ENCODE results near the gene POU1F1.
"Not testable (repeated sequence)": the region's sequence is repeated elsewhere in the genome, so short reads cannot be mapped to it uniquely, and the experiment has no call there.

Gene POU1F1, protein sequence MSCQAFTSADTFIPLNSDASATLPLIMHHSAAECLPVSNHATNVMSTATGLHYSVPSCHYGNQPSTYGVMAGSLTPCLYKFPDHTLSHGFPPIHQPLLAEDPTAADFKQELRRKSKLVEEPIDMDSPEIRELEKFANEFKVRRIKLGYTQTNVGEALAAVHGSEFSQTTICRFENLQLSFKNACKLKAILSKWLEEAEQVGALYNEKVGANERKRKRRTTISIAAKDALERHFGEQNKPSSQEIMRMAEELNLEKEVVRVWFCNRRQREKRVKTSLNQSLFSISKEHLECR

DNA sequence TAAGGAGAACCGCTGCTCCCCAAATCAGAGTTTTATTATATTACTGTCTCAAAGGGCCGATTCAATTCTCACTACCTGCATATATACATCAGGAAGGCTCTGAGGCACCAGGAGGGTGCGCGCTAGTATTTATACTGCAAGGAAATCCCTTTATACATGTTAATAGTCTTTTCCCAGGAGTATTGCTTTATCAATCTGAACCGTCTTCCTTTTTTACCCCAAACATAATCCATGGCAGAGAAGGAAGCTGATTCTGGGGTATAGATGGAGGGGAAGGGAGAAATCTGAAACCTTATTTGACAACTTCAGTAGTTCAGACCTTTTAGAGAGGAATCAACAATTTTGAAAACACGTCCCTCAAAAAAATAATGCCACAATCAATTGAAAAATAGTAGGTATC, at the start of gene POU1F1:
Gene POU1F1 (minus strand): TSS at position 101 of the 400 bp plus-strand sequence. CDS start 122 bp downstream, outside the sequence.
- no peak for DNase-seq

DNA sequence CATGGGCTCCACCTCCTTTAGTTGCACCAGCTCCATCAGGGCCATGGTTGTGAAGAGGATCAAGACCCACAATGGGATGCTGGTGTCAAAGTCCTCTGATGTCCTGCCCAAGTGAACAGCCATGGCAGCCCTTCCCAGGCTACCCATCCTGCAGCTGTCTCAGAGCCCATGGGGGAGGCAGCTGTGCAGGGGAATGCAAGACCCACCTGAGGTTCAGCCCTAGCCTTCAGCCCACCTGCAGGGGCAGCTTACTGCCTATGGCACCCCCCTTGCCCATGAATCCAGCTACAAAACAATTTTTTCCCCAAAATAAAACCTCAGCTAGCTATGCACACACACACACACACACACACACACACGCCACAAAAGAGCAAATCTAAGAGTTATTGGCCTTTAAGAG, 48.2 kb upstream of the POU1F1 start:
- DNase-seq: no peak

DNA sequence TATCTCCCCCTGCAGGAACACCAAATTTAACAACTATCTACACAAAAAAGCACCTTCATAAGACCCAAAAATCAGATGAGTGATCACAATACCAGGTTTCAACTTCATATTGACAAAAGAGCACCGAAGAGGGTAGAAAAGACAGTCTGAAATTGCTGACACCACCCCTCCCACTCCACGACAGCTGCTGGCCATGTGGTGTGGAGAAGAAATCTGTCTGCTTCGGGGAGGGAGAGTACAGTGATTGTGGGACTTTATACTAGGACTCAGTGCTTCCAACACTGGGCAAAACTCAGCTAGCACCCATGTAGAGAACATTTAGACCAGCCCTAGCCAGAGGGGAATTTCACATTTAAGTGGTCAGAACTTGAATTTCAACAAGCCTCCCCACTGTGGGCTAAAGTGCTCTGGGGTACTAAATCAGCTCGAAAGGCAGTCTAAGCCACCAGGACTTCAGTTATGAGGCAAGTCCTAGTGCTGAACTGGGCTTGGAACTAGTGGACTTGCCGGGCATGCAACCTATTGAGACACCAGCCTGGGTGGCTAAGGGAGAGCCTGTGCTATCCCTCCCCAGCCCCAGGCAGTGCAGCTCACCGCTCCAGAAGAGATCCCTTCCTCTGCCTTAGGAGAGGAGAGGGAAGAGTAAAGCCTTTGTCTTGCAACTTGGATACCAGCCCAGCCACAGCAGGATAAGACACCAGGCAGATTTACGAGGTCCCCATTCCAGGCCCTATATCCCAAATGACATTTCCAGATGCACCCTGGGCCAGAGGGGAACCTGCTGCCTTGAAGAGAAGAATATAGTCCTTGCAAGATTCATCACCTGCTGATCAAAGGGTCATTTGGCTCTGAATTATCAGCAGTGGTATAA, 44.6 kb upstream of the POU1F1 start:
- no peak for DNase-seq

DNA sequence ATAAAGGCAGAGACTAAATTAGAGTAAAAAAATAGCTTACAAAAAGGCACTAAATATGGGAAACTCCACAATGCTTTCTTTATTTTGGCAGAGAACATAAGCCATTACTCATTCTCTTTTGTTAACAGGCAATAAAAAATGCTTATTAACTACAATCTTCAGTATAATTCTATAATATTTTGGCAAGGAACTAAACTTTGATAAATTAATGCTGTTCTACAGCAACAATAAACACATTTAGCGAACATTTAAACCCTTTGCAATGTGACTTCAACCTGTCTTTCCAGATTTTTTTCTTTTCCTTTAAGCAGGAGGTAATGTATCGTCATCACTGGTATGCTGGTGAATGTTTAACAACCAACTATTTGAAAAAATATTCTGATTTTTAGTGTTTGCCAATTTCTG, 42.2 kb upstream of the POU1F1 start:
- no peak for DNase-seq

DNA sequence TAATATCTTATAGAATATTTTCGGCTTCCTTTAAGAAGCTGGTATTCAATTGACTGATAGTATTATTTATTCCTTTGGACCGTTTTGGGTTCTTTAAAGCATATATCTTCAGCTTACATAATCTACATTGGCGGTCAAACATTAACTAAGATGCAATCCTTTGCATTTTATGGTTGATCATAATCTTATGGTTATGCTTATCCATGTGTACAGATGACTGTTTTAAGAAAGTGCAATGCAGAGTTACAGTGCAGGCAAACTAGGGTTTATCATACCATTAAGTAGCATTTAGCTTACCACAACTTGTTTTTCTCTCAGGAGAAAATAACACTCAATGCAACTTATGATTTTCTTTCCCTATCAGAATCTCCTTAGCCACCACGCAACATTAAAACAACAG, 41.4 kb upstream of the POU1F1 start:
- DNase-seq: no peak

DNA sequence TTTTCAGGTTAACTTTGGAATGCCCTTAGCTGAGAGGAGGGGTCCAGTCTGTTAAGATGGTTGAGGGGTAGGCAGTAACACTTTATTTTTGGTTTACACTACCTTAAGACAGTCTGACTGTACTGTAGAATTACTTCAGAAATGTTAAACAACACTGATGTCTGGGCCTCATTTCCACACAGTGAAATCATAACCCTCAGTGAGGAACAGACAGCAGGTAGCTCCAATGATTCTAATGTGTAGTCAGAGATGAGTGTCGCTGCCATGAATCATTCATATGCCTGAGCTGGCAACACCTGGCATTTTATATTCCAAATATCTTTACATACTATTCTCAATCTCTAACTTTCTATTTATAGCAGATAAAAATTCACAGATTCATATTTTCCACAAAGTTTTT, 37.3 kb upstream of the POU1F1 start:
- DNase-seq: no peak

DNA sequence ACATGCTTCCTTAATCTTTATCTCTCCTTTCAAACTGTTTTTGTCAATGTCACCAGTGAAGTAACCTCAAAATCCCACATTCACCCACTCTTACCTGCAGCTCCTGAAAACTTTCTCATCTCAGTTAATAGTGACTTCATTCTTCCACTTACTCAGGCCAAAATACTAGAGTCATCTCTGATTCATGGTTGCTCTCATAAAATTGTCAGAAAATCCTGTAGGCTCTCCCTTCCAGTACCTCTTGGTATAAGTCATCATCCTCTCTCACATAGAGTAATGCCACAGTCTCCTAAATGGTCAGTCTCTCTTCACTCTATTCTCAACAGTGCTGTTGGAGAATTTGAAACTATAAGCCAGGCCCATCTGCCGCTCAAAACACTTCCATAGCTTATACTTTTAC, 34.9 kb upstream of the POU1F1 start:
- DNase-seq: no peak

DNA sequence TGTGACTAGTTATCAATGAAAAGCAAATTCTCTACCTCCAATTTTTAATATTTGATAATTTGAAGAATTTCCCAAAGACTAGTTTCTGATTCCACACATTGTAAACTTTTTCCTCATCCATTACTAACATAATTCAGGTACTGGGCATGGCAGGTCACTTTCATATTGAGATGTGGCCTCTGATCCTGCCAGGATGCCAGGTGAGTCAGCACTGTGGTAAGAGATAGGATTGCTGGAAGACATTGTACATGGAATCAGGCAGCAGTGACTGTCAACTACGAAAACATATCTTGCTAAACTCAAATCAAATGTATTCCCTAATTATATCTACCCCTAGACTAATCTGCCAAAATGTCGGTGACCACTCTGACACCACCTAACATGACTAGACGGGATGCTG, 33.2 kb upstream of the POU1F1 start:
- DNase-seq: no peak

DNA sequence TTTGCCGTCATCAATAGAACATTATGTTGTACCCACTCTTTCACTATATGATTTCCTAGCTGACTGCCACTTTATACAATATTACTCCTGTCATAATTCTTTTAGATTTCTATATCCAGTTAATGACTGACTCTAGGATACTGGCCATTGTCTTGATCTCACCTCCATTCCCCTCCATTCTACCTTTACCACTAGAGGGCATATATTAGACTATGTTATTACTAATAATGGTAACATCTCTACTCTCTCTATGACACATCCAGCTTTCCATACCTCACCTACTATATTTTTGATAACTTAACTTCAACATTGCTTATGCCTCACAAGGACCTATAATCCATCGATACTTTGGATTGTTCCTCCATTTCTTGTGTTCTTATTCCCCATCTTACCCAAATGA, 31.4 kb upstream of the POU1F1 start:
- no peak for DNase-seq

DNA sequence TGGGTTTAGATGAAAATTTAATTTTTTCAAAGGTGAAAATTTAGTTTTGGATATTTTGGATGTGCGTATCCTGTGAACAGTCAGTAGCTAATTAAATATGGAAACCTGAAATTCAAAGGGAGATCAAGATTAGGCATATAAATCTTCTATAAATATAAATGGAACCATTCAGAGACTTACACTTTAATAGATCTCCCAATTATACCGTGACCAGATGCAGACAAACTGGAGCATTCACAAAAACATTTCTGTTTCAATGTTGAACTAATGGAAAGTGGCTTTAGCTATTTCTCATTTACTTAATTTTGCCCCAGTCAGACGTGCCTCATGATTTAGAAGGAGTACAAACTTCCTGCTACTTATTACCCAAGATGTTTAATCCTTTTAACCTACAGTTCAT, 29.1 kb upstream of the POU1F1 start:
- no peak for DNase-seq

DNA sequence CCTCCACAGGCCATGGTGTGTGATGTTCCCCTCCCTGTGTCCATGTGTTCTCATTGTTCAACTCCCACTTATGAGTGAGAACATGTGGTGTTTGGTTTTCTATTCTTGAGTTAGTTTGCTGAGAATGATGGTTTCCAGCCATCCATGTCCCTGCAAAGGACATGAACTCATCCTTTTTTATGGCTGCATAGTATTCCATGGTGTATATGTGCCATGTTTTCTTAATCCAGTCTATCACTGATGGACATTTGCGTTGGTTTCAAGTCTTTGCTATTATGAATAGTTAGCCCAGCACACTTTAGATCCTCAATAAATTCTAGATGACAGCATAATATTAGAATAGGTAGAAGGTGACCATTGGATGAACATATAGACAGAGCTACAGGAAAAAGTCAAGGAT, 28.6 kb upstream of the POU1F1 start:
- DNase-seq: not testable (repeated sequence)

DNA sequence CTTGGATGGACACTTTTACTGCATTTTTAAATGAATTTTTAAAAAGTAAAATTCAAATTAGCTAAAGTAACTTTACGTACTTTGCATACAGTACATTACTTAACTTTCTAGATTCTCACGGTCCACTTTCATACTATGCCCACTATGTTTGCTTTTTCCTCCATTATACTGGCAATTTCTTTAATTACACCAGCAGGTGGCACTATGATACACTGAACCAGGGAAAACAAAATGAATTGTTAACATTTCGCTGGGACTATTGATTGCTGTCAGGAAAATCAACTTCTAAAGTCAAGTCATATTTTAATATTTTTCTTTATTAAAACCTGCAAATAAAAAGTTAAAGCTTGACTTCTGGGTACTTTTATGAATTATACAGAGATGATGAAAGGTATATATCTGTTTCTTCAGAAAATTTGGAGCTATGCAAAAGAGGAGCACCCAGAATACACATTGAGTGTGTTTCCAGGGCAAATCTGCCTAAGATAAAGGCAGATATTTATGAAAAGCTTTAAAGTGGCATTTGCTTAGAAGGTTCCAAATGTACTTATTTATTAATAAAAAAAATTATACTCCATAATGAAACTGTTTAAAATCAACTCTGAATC, 21.8 kb upstream of the POU1F1 start:
- DNase-seq: peak; percentile 32

DNA sequence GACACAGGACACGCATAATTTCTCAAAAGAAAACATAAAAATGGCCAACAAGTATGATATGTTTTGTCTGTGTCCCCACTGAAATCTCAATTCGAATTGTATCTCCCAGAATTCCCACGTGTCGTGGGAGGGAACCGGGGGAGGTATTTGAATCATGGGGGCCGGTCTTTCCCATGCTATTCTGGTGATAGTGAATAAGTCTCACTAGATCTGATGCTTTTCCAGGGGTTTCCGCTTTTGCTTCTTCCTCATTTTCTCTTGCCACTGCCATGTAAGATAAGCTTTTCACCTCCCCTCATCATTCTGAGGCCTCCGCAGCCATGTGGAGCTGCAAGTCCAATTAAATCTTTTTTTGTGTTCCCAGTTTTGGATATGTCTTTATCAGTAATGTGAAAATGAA, 12.1 kb upstream of the POU1F1 start:
- no peak for DNase-seq

DNA sequence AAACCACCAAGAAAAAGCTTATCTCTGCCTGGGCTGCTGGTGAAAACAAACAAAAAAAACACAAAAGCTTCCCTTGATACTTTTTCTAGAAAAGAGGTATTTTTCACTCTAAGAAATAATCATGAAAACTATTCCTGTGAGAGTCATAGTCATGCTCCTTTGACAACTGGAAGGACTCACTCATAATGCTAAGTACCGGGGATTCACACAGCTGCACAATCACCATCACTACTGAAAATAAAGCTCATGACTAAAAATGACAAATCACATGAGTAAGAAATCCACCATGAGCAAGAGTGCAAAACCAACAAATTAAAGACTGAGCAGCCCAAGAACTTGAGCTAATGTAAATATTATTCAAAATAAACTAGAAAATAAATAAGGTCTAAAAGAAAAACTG, 10.6 kb upstream of the POU1F1 start:
- no peak for DNase-seq

DNA sequence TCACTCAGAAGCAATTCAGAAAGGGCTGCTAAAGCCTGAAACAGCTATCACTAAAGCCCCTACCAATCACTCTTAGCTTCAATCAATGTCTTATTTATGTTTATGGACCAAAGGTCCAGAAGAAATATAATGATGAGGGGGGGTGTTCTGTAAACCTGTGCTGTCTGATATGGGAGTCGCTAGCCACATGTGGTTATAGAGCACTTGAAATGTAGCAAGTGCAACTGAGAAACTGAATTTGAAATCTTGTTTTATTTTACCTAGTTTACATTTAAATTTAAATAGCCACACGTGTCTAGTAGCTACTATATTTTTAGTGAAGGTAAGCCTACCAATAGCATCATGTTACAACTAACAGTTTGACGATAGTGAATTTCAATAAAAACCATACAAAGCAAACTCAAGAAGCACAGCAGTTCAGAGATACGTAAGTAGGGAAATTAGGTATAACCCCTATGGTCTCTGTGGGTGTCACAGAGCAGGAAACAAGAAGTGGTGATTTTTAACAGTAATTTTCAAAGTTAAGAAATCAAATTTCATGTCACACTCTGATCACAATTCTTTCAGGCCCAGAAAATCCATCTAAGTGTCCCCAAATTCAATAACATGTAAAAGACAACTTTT, 3.6 kb downstream of the POU1F1 start:
- DNase-seq: no peak

DNA sequence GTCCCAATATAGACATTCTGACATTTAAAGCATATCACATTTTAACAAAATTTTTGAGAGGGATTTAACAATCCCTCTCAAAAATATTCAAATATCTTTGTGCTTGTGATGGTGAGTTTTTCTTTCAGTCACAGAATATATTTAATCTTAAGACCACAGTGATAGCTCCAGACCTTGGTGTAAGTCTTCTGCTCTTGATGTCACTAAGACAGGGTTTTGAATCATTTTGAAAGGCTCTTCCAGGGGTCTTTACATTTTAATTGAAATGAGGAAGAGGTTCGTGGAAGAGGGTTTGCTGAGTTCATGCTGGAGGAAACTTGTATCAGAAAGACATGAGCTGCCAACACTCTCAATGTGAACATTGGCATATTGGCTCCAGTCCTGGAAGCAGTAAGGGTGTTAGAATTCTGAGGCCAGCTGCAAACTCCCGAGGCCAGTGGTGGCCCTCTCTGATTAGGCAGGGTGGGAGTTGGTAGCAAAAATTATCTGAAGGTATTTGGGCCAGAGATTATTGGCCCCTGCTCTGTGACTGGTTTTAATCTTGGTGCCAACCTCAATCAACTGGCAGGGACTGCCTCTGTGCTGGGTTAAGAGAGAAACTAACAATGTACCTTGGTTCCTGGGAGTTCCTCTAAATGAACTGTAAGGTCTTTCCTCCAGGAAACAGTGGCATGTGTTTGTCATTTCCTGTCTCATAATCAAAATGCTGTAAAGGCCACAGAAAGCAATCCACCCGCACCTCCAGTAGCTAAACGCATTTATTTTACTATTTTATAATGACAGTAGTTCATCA, 5.3 kb downstream of the POU1F1 start:
- no peak for DNase-seq

DNA sequence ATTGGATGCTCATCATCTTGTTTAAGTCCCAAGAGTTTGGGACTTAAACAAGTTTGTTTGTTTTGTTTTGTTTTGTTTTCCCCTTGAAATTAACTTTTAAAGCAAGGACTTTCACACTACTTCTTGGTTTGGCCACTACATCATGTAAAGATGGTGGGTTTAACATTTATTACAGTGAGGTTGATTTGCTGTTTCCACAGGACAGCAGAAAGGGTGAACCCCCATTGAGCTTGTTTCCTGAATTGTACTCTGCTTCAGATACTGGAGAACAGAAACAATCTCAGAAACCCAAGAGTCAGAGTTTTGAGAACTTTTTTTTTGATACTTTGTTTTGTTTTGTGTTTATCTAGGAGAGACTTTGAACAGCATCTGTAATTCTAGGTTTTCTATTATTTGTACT, 6.7 kb downstream of the POU1F1 start:
- no peak for DNase-seq

DNA sequence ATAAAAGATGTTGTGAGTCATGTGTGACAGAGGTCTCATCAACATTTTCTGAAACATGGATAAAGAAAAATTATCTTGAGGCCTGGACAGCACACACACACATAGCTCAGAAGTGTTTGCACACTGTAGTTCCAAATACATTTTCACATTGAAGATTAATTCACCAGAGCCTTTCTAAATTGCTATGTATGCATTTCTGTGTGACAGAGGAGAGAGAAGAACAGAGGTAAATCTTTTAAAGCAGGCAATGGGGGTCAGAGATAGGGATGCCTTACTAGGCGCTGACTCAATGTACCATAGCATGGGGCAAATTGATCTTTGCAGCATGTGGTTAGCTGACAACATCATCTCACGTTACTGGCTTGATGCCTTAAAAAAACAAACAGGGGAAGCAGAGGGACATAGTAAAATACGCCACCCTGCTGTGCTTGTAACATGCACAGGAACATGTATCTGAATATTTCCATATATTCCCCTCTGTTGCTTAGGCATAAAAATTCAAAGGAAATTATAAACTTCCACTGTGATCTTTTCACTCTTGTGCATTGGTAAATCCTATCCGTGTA, 7.7 kb downstream of the POU1F1 start:
- DNase-seq: no peak

DNA sequence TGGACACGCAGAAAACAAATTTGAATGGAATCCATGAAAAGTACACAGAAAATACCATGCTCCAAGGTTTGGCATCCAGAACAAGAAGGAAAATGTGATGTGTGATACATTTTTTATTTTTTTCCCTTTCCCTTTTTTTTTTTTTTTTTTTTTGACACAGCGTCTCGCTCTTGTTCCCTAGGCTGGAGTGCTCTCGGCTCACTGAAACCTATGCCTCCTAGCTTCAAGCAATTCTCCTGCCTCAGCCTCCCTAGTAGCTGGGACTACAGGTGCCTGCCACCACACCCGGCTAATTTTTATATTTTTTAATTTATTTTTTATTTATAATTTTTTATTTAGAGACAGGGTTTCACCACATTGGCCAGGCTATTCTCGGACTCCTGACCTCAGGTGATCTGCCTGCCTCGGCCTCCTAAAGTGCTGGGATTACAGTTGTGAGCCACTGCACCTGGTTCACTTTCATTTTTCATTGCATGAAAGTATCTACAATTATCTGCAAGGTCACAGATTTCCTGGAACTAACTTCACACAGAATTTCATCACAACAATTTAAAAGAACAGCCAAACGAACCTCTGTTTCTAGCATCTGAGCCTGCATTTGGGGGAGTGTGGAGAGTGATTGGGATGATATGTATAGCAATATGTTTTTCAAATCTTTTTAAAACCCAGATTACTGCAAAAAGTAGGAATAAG, 8.3 kb downstream of the POU1F1 start:
- DNase-seq: no peak

DNA sequence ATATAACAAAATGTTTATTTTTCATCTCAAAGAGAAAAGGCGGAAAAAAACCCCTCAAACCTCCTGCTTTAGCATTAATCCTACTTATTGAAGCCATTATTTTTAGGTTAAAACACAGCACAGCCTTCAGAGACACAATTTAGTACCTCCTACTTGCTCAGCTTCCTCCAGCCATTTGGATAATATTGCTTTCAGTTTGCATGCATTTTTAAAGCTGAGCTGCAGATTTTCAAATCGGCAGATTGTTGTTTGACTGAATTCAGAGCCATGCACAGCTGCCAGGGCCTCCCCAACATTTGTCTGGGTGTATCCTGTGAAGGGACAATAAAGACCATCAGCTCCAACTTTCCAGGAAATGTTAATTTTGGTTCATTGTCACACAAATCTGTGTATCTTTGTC, 14.5 kb downstream of the POU1F1 start:
- no peak for DNase-seq

DNA sequence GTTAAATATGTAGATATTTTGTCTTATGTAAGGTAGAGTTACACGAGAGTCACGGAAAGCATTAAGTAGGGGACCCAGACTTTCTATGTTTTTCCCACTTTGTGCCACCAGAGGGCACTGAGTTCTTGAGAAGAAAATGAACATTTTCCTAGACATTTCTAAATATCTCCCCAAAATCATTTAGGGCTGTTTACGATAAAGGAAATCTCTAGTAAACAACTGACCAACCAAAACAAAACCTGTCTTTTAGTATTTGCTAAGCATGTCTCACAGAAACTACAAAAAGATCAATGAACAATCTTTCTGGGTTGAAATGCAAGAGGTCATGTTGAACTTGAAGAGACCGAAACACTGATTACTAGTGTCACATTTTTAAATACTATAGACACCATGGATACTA, 16.1 kb downstream of the POU1F1 start:
- peak; percentile 45 for DNase-seq

DNA sequence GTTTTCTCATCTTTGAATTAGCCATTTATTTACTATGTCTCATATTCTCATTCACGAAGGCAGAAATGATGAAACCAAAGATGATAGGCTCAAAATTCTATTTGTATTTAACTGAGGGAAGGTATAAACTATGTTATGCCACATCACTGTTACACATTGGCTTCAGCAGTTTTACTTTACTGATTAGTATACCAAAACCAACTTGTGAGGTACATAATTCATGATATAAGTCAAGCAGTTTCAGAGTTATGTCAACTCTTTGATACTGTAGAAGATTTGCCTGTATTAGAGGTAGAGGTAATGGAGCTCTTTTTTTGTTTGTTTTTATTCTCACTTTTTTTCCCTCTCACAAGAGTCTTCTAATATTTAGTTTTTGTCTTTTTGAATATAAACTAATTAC, 26.4 kb downstream of the POU1F1 start:
- no peak for DNase-seq
